AG04450 (cell line): Measurements from ENCODE around the gene TSPAN31. TPM values are rescaled to one million over a fixed set of nuclear protein-coding genes. Genes with fewer than 3 reads are reported as not detected.

ENCODE experiments used
- CTCF ChIA-PET: fragments of 300-600, 350-600 bp; formaldehyde crosslinking; extraction: SDS; loops from one replicate; lab custom pipeline; 2022; ENCODE audit warnings: antibody characterized with exemption, inconsistent platforms; lab: Charles Lee
- POLR2A ChIA-PET: fragments of 350-600 bp; formaldehyde crosslinking; extraction: SDS; loops from one replicate; lab custom pipeline; 2021; ENCODE audit warnings: antibody characterized with exemption, inconsistent platforms; lab: Yijun Ruan, JAX
- DNase-seq: peaks from one replicate; pipeline ENCODE4 v3.0.0-alpha.2; 2011; ENCODE audit warnings: low read depth, low spot score
- H3K27ac ChIP-seq: one replicate; pipeline ENCODE4 v1.5.1; 2012; ENCODE audit warnings: low read depth, low read length, control low read depth
- H3K27me3 ChIP-seq: one replicate; pipeline ENCODE4 v1.6.0; 2012; ENCODE audit warnings: low read length; ENCODE audit not compliant: control insufficient read depth, insufficient read depth
- H3K4me3 ChIP-seq: 2 replicates; pipeline ENCODE4 v1.5.1; 2011; ENCODE audit warnings: mild to moderate bottlenecking, low read depth, low read length, control low read depth
- H3K9me3 ChIP-seq: 2 replicates; pipeline ENCODE4 v1.5.1; 2012; ENCODE audit warnings: low read length; ENCODE audit not compliant: control insufficient read depth, insufficient read depth
- CTCF ChIP-seq: IDR thresholded peaks from 2 replicates; pipeline ENCODE4 v1.5.1; 2011; ENCODE audit warnings: low read depth, low read length, control low read depth, inconsistent platforms
- polyA plus RNA-seq: library from polyadenylated mRNA; depleted of rRNA; stranded (reverse); fragments of >200 nt; gene quantifications from 2 replicates; pipeline ENCODE4 v1.2.3, GENCODE V29; 2011

Gene TSPAN31
- polyA plus RNA-seq, 1 experiment: 45.9 TPM

- DNase-seq: no peak
Measured at GRCh38 chr12:57765698-57766463, 21.0 kb downstream of the TSPAN31 start.

GRCh38 chr12:57766464-57767304 is 21.8 kb downstream of the TSPAN31 start, which contains the start of gene CYP27B1:
Gene CYP27B1 (minus strand): TSS chr12:57767078. CDS start chr12:57767041, 37 bp downstream.
- no peak for TF ChIP-seq CTCF
- ChIA-PET CTCF (interaction anchor here (1.3 to 4.3 kb wide), 2 partner anchors 10 to 16 kb away, joined by 6 to 24 read pairs; partner anchors contain the start of gene TSFM), POLR2A (interaction anchor here (0.5 to 1.2 kb wide), 2 partner anchors 10 to 174 kb away, joined by 3 read pairs; no protein-coding TSS in a partner anchor)
- DNase-seq: no peak
- H3K4me3 ChIP-seq: peak within 1 kb of the TSS; percentile 43
- H3K27ac ChIP-seq: no peak within 1 kb of the TSS
- H3K27me3 ChIP-seq: peaks cover 36% of the 10 kb centered on the region
- H3K9me3 ChIP-seq: no peaks in the 10 kb centered on the region; the same call in 1 of the 2 replicates

More at GRCh38 chr12:57765698-57766463, 21.0 kb downstream of the TSPAN31 start:
- no peak for TF ChIP-seq CTCF
- Histone ChIP-seq H3K27ac (no peak overlapping the region), H3K27me3 (peaks cover 40% of the 10 kb centered on the region), H3K9me3 (no peaks in the 10 kb centered on the region; the same call in 1 of the 2 replicates), H3K4me3 (peak overlapping the region; percentile 43)
- POLR2A ChIA-PET: interaction anchor here (1.2 kb wide), 1 partner anchor 9 kb away, joined by 3 read pairs; no protein-coding TSS in a partner anchor
- CTCF ChIA-PET: interaction anchor here (1.0 to 4.3 kb wide), 3 partner anchors 9 to 17 kb away, joined by 3 to 24 read pairs (median 6); partner anchors contain the start of gene TSFM

GRCh38 chr12:57767305-57767698 is 22.5 kb downstream of the TSPAN31 start:
- H3K4me3 ChIP-seq: no peak overlapping the region
- no peak for DNase-seq
- peaks cover 36% of the 10 kb centered on the region for H3K27me3 ChIP-seq
- H3K9me3 ChIP-seq: no peaks in the 10 kb centered on the region; the same call in 1 of the 2 replicates
- TF ChIP-seq CTCF: no peak
- ChIA-PET POLR2A (interaction anchor here (0.5 to 1.2 kb wide), 2 partner anchors 10 to 174 kb away, joined by 3 read pairs; no protein-coding TSS in a partner anchor), CTCF (interaction anchor here (4.3 kb wide), 1 partner anchor 11 kb away, joined by 24 read pairs; no protein-coding TSS in a partner anchor)
- no peak overlapping the region for H3K27ac ChIP-seq

- no peak for TF ChIP-seq CTCF
- ChIA-PET CTCF (interaction anchor here (4.3 kb wide), 1 partner anchor 11 kb away, joined by 24 read pairs; no protein-coding TSS in a partner anchor), POLR2A (no interaction called here)
- DNase-seq: no peak
- Histone ChIP-seq H3K27ac (no peak overlapping the region), H3K9me3 (no peaks in the 10 kb centered on the region; the same call in 1 of the 2 replicates), H3K27me3 (peaks cover 36% of the 10 kb centered on the region), H3K4me3 (no peak overlapping the region)
Measured at GRCh38 chr12:57767876-57768275, 23.0 kb downstream of the TSPAN31 start.
